Keratinocyte (primary cell): Measurements from ENCODE around the gene TPPP3. TPM values are rescaled to one million over a fixed set of nuclear protein-coding genes. Genes with fewer than 3 reads are reported as not detected.
"Not testable (repeated sequence)": the region's sequence is repeated elsewhere in the genome, so short reads cannot be mapped to it uniquely, and the experiment has no call there.

ENCODE experiments used
- DNase-seq: peaks from one replicate; pipeline ENCODE4 v3.0.0-alpha.2; 2011; ENCODE audit warnings: low read depth, missing footprints, low spot score
- FAIRE-seq: peaks from 2 replicates; lab custom pipeline; 2011; peaks lifted over from hg19 to GRCh38; lab: Jason Lieb, UNC
- H2AFZ ChIP-seq: 2 replicates; pipeline ENCODE4 v1.6.0; 2012; ENCODE audit warnings: low read length, control low read depth, inconsistent platforms; ENCODE audit not compliant: control insufficient read depth
- H3K27ac ChIP-seq: 2 replicates; pipeline ENCODE4 v1.5.1; 2011; ENCODE audit warnings: low read length; ENCODE audit not compliant: control insufficient read depth, insufficient read depth
- H3K27me3 ChIP-seq: 3 replicates; pipeline ENCODE4 v1.6.0; 2011; ENCODE audit warnings: low read length; ENCODE audit not compliant: control insufficient read depth, insufficient read depth; ENCODE audit errors: extremely low read depth
- H3K36me3 ChIP-seq, 2 experiments: 2 replicates in 1 of 2; 3 replicates in 1 of 2; pipeline ENCODE4 v1.5.1; 2011; ENCODE audit warnings: low read length in 2 of 2, mild to moderate bottlenecking in 1 of 2; ENCODE audit not compliant: control insufficient read depth in 2 of 2, insufficient read depth in 2 of 2; ENCODE audit errors: extremely low read depth in 1 of 2
- H3K4me1 ChIP-seq: 3 replicates; pipeline ENCODE4 v1.5.1; 2011; ENCODE audit warnings: low read length; ENCODE audit not compliant: control insufficient read depth, insufficient read depth; ENCODE audit errors: extremely low read depth
- H3K4me2 ChIP-seq: 3 replicates; pipeline ENCODE4 v1.6.0; 2011; ENCODE audit warnings: low read depth, low read length; ENCODE audit not compliant: control insufficient read depth, insufficient read depth; ENCODE audit errors: extremely low read depth
- H3K4me3 ChIP-seq, 3 experiments: fragments of 200-600 bp in 1 of 3; sonication (generic) in 1 of 3; 2 replicates in 2 of 3; 3 replicates in 1 of 3; pipeline ENCODE4 v1.5.1; 2011 to 2016; ENCODE audit warnings: low read length in 3 of 3, mild to moderate bottlenecking in 3 of 3, control low read depth in 2 of 3, inconsistent platforms in 1 of 3, low read depth in 1 of 3, mixed read lengths in 1 of 3, mixed run types in 1 of 3, moderate library complexity in 1 of 3; ENCODE audit not compliant: control insufficient read depth in 2 of 3, insufficient read depth in 2 of 3; ENCODE audit errors: extremely low read depth in 1 of 3
- H3K79me2 ChIP-seq: 2 replicates; pipeline ENCODE4 v1.6.0; 2012; ENCODE audit warnings: low read length; ENCODE audit not compliant: control insufficient read depth, insufficient read depth
- H3K9ac ChIP-seq: 3 replicates; pipeline ENCODE4 v1.6.0; 2011; ENCODE audit warnings: low read length; ENCODE audit not compliant: control insufficient read depth, insufficient read depth; ENCODE audit errors: extremely low read depth
- H3K9me1 ChIP-seq: 3 replicates; pipeline ENCODE4 v1.6.0; 2011; ENCODE audit warnings: low read length; ENCODE audit not compliant: control insufficient read depth, insufficient read depth; ENCODE audit errors: extremely low read depth
- H3K9me3 ChIP-seq: 2 replicates; pipeline ENCODE4 v1.5.1; 2012; ENCODE audit warnings: low read depth, low read length; ENCODE audit not compliant: control insufficient read depth
- H4K20me1 ChIP-seq: 3 replicates; pipeline ENCODE4 v1.6.0; 2011; ENCODE audit warnings: low read length; ENCODE audit not compliant: control insufficient read depth, insufficient read depth; ENCODE audit errors: extremely low read depth
- CTCF ChIP-seq, 3 experiments: IDR thresholded peaks in 1 of 3; conservative IDR thresholded peaks in 1 of 3; optimal IDR thresholded peaks in 1 of 3; 2 replicates in 2 of 3; 3 replicates in 1 of 3; pipeline versions ENCODE3 to v1.5.1; 2011; ENCODE audit warnings: low read length in 3 of 3, mild to moderate bottlenecking in 3 of 3, moderate library complexity in 2 of 3, control low read depth in 1 of 3, inconsistent platforms in 1 of 3; ENCODE audit not compliant: insufficient read depth in 2 of 3; ENCODE audit errors: extremely low read depth in 1 of 3
- EZH2 ChIP-seq: IDR thresholded peaks from one replicate; pipeline ENCODE4 v1.6.1; 2012; ENCODE audit warnings: inconsistent platforms, mild to moderate bottlenecking, low read length, moderate library complexity
- dilution Hi-C: fragments of 300-500 bp; cut with MboI; formaldehyde crosslinking; loops from one replicate; pipeline ENCODE4 v1.7.0; 2020; ENCODE audit warnings: low sequenced_read_pairs; ENCODE audit not compliant: extremely low pct_ligation_motif_present
- polyA plus RNA-seq, 5 experiments: library from polyadenylated mRNA; depleted of rRNA in 3 of 5; stranded (reverse) in 3 of 5; stranded (forward) in 1 of 5; unstranded in 1 of 5; fragments of >200 nt; gene quantifications; 1 replicate in 1 of 5; 2 replicates in 3 of 5; 3 replicates in 1 of 5; pipeline versions ENCODE4 v1.2.1 to v1.2.3, GENCODE V29; 2011 to 2012; ENCODE audit warnings: missing spikeins in 2 of 5, low read depth in 1 of 5, low replicate concordance in 1 of 5

TPPP3 gene
- polyA plus RNA-seq, 1 donor (not counting 4 experiments of a cell fraction or from before 2014, with no cell fraction given): 0.96 TPM

GRCh38 chr16:67364600-67365235, 28.6 kb downstream of the TPPP3 start:
- Histone ChIP-seq H3K9me1 (no peaks in the 10 kb centered on the region), H3K4me2 (no peak overlapping the region), H3K27me3 (peaks cover 12% of the 10 kb centered on the region), H3K4me3 (no peak overlapping the region), H3K36me3 (no peaks in the 10 kb centered on the region), H3K9ac (no peak overlapping the region), H3K9me3 (no peaks in the 10 kb centered on the region), H3K79me2 (no peaks in the 10 kb centered on the region), H2AFZ (no peak overlapping the region), H4K20me1 (no peaks in the 10 kb centered on the region), H3K27ac (no peak overlapping the region), H3K4me1 (no peaks in the 10 kb centered on the region)
- dilution Hi-C loops: no loop called here
- no peak for TF ChIP-seq EZH2
- no peak for TF ChIP-seq CTCF (optimal IDR thresholded peaks at IDR 0.05 in 1 of 3, IDR thresholded peaks at IDR 0.05 in 1 of 3, conservative IDR thresholded peaks at IDR 0.05 in 1 of 3; ENCODE audit: extremely low read depth in 1 of 3, insufficient read depth in 2 of 3, low read length in 3 of 3)
- no peak for DNase-seq
- no peak for FAIRE-seq

GRCh38 chr16:67361038-67361437, 32.3 kb downstream of the TPPP3 start:
- dilution Hi-C loops: no loop called here
- Histone ChIP-seq H3K36me3 (no peaks in the 10 kb centered on the region), H3K4me2 (no peak overlapping the region), H3K9me1 (no peaks in the 10 kb centered on the region), H2AFZ (no peak overlapping the region), H3K9me3 (no peaks in the 10 kb centered on the region), H3K9ac (no peak overlapping the region), H3K4me3 (no peak overlapping the region), H3K79me2 (no peaks in the 10 kb centered on the region), H3K27me3 (peaks cover 12% of the 10 kb centered on the region), H3K4me1 (no peaks in the 10 kb centered on the region), H3K27ac (no peak overlapping the region), H4K20me1 (no peaks in the 10 kb centered on the region)
- TF ChIP-seq EZH2: no peak
- no peak for TF ChIP-seq CTCF (optimal IDR thresholded peaks at IDR 0.05 in 1 of 3, IDR thresholded peaks at IDR 0.05 in 1 of 3, conservative IDR thresholded peaks at IDR 0.05 in 1 of 3; ENCODE audit: extremely low read depth in 1 of 3, insufficient read depth in 2 of 3, low read length in 3 of 3)
- no peak for FAIRE-seq
- no peak for DNase-seq

- H3K4me3 ChIP-seq, H3K27ac ChIP-seq, H3K4me1 ChIP-seq, DNase-seq, H3K9me1 ChIP-seq, dilution Hi-C loops, H3K79me2 ChIP-seq, H3K9ac ChIP-seq, H3K9me3 ChIP-seq, H4K20me1 ChIP-seq, H3K36me3 ChIP-seq, H2AFZ ChIP-seq, FAIRE-seq, H3K27me3 ChIP-seq, H3K4me2 ChIP-seq: not testable (repeated sequence)
Measured at GRCh38 chr16:67359540-67360269, 33.6 kb downstream of the TPPP3 start.
